Breast epithelium (tissue), 3 donors: ENCODE measurements around the gene DFFB.

Source experiments
- CTCF ChIP-seq, 3 donors: fragments of 450-650 bp; IDR thresholded peaks; one replicate each; pipeline ENCODE4 v1.5.1; 2016 to 2017; ENCODE audit warnings: antibody characterized with exemption in 3 of 3, mild to moderate bottlenecking in 3 of 3, moderate library complexity in 3 of 3
- POLR2AphosphoS5 ChIP-seq, 3 donors: sonication (generic); formaldehyde crosslinking; IDR thresholded peaks; one replicate each; pipeline ENCODE4 v1.6.1; 2017; ENCODE audit warnings: antibody characterized with exemption in 3 of 3

- TF ChIP-seq POLR2AphosphoS5 (IDR thresholded peaks at IDR 0.05) (no peak), CTCF (IDR thresholded peaks at IDR 0.05) (no peak)
These were observed 32.6 kb upstream of the DFFB start for GRCh38 chr1:3824650-3825049.
